Mononuclear cell (primary cell): Measurements from ENCODE around the gene LTC4S. TPM values are rescaled to one million over a fixed set of nuclear protein-coding genes. Genes with fewer than 3 reads are reported as not detected.

Experiments used
- H3K27me3 ChIP-seq: 2 replicates; pipeline ENCODE4 v1.6.0; 2011; ENCODE audit warnings: low read length, control low read depth; ENCODE audit not compliant: insufficient read depth
- H3K4me1 ChIP-seq: 2 replicates; pipeline ENCODE4 v1.5.1; 2011; ENCODE audit warnings: mild to moderate bottlenecking, low read length, control low read depth; ENCODE audit not compliant: insufficient read depth
- H3K4me3 ChIP-seq: 2 replicates; pipeline ENCODE4 v1.5.1; 2011; ENCODE audit warnings: mild to moderate bottlenecking, low read length, moderate library complexity
- H3K9me3 ChIP-seq: 2 replicates; pipeline ENCODE4 v1.5.1; 2011; ENCODE audit warnings: low read depth, mild to moderate bottlenecking, control low read depth, low read length
- total RNA-seq: library from RNA; depleted of rRNA; stranded (reverse); fragments of >200 nt; gene quantifications from one replicate; pipeline ENCODE4 v1.2.3, GENCODE V29; 2012

The LTC4S gene
- total RNA-seq, 1 donor: 2.5 TPM

DNA sequence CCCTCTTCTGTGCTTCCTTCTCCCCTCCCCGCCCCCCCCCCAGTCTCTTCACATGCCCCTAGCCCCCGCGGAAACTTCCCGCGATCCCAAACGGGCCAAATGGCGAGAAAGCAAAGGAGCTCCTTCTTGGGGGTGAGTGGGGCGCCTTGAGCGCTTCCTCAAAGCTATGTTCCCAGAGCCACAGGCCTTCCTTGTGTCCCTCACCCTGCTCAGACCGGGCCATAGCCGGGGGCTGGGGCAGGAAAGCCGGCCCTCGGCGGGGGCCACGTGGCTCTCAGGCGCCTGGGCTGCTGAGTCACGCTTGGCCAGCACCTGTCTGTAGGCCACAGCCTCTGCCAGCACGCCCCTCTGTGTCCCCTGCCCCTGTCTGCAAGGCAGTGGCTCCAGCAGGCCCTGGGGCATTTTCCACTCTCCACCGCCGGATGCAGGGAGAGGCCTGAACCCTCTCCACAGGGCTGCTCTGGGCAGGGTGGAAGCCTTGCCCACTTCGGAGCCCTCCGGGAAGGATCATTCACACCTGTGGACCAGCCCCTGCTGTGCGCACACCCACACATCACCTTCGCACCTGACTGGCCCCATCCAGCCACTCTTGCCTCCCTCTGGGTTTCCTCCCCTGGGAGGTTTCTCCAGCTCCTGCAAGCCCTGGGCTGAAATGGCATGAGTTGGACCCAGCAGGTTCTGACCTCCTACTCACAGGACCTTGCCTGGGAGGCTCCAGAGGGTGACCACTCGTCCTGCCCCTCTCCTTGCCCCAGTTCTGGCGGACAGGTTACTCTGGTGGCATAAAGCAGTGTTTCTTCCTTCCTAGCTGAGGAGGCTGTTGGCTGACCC, 25.7 kb downstream of the LTC4S start:
- no peaks in the 10 kb centered on the region for H3K27me3 ChIP-seq
- H3K4me3 ChIP-seq: peak overlapping the region; percentile 12
- peaks cover 57% of the 10 kb centered on the region for H3K4me1 ChIP-seq
- no peaks in the 10 kb centered on the region for H3K9me3 ChIP-seq

GRCh38 chr5:179820127-179820482, 26.3 kb downstream of the LTC4S start:
- no peaks in the 10 kb centered on the region for H3K27me3 ChIP-seq
- peaks cover 57% of the 10 kb centered on the region for H3K4me1 ChIP-seq
- H3K4me3 ChIP-seq: peak overlapping the region; percentile 96
- no peaks in the 10 kb centered on the region for H3K9me3 ChIP-seq

DNA sequence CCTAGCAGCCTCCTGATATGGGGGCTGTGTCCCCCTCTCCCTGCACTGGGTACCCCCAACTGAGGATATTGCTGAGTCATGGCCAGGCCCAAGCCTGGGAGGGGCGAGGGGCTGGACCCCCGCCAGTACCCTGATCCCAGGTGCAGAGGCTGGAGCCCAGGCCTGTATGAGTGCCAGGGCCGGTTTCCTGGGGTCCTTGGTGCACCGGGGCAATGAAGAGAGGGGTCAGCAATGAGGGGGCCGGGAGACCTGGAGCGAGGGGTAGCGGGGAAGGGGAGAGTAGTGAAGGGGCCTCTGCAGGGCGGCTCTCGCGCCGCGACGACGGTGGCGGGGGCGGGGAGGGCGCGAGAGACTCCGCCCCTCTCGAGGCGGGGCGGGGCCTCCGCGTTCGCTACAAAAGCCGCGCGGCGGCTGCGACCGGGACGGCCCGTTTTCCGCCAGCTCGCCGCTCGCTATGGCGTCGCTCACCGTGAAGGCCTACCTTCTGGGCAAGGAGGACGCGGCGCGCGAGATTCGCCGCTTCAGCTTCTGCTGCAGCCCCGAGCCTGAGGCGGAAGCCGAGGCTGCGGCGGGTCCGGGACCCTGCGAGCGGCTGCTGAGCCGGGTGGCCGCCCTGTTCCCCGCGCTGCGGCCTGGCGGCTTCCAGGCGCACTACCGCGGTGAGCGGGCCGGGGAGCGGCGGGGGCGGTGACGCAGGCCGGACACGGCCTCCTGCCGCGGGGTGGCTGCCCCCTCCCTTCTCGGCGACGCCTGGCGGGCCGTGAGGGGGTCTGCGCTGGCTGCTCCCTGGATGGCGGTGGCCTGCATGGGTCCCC, 26.9 kb downstream of the LTC4S start, which contains the start of gene SQSTM1:
TSS of gene SQSTM1 (plus strand) at position 423 of the 815 bp plus-strand sequence. CDS start at position 455, 32 bp downstream.
- no peaks in the 10 kb centered on the region for H3K27me3 ChIP-seq
- peaks cover 57% of the 10 kb centered on the region for H3K4me1 ChIP-seq

GRCh38 chr5:179821298-179822058, 27.7 kb downstream of the LTC4S start:
- Histone ChIP-seq H3K4me1 (peaks cover 55% of the 10 kb centered on the region), H3K4me3 (peak overlapping the region; percentile 96), H3K27me3 (no peaks in the 10 kb centered on the region), H3K9me3 (no peaks in the 10 kb centered on the region)

More for the DNA sequence above, 26.9 kb downstream of the LTC4S start, which contains the start of gene SQSTM1:
- Histone ChIP-seq H3K9me3 (no peaks in the 10 kb centered on the region), H3K4me3 (peak within 1 kb of the TSS; percentile 96)

DNA sequence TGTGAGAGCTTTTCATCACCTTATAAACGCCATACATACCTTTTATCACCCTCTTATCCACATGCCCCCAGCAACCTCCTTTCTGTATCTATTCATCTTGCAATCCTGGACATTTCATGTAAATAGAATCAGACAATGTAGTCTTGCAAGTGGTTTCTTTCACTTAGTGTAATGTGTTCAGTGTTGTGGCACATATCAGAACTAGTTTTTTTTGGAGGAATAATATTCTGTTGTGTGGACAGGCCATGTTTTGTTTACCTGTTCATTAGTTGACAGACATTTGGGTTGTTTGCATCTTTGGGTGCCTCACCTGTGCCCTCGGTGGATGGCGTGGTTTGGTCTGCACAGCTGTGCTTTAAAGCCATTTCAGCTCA, 28.3 kb downstream of the LTC4S start:
- Histone ChIP-seq H3K4me1 (peaks cover 54% of the 10 kb centered on the region), H3K27me3 (no peaks in the 10 kb centered on the region), H3K4me3 (peak overlapping the region; percentile 96), H3K9me3 (no peaks in the 10 kb centered on the region)

DNA sequence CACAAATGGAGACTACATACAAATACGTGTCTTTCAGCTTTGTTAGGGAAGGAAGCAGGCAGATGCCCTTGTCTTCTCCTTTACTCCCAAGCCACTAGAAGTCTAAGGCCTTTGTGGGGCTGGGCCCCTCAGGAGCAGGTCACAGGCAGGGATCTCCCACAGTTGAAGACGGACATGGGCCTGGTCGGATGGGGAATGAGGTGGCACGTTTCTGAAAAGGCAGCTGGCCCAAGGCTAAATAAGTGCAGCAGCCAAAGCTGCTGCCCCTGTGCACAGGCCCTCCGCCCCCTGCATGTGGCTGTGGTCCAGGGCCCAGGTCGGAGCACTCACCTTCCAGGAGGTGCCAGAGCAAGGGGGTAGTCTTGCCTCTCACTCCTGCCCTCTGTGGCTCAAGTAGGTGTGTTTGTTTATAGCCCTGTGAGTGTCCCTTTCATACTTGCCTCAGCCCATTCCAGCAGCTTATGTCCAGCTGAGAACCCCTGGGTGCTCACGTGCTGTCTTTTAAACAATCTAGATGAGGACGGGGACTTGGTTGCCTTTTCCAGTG, 28.7 kb downstream of the LTC4S start:
- Histone ChIP-seq H3K4me3 (no peak overlapping the region), H3K27me3 (no peaks in the 10 kb centered on the region), H3K4me1 (peaks cover 51% of the 10 kb centered on the region), H3K9me3 (no peaks in the 10 kb centered on the region)

- Histone ChIP-seq H3K4me3 (no peak overlapping the region), H3K4me1 (peaks cover 43% of the 10 kb centered on the region), H3K9me3 (no peaks in the 10 kb centered on the region), H3K27me3 (no peaks in the 10 kb centered on the region)
These were observed 30.4 kb downstream of the LTC4S start for GRCh38 chr5:179823937-179824744.

GRCh38 chr5:179824745-179825112, 30.9 kb downstream of the LTC4S start:
- H3K27me3 ChIP-seq: no peaks in the 10 kb centered on the region
- H3K4me3 ChIP-seq: no peak overlapping the region
- no peaks in the 10 kb centered on the region for H3K9me3 ChIP-seq
- peaks cover 37% of the 10 kb centered on the region for H3K4me1 ChIP-seq

DNA sequence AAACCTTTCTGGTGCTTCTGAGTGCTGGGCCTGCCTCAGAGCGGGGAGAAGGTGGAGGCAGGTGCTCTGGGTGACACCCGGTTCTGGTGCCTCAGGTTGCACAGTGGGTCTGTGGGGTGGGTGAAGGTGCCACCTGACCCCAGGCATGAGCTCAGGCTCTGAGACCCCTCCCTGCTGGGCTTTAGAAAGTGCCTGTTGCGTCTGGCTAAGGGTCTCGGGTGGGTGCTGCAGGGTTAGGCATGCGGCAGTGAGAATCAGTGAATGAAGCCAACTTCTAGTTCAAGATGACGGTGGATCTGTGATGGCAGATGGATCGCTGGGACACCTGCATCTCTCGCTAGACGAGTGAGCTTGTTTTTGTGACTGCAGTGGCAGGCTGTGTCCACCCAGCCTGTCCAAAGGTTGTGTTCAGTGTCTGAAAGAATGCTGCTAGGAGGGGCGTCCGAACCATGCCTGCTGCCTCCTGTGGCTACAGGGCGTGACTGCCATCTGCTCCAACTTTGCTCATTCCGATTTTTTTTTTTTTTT, 31.9 kb downstream of the LTC4S start:
- Histone ChIP-seq H3K4me1 (peaks cover 29% of the 10 kb centered on the region), H3K4me3 (no peak overlapping the region), H3K9me3 (no peaks in the 10 kb centered on the region), H3K27me3 (no peaks in the 10 kb centered on the region)

DNA sequence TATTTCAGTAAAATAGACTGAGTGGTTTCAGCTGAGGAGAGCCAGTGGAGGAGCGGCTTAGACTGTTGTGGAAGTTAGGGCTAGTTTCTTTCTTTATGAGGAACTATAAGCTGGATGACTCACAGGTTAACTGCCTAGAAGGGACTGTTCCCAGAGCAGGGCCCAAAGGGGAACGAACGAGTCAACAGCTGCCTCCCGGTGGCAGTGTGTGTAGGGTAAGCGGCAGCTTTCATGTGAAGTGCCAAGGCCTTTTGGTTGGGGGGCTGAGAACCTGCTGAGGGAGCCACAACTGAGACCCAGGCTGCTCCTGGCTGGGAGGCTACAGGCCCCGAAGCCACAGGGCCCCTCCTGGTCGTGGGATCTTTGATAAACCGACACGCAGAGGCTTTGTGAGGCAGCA, 33.9 kb downstream of the LTC4S start:
- Histone ChIP-seq H3K4me3 (no peak overlapping the region), H3K9me3 (no peaks in the 10 kb centered on the region), H3K4me1 (peaks cover 18% of the 10 kb centered on the region), H3K27me3 (no peaks in the 10 kb centered on the region)

DNA sequence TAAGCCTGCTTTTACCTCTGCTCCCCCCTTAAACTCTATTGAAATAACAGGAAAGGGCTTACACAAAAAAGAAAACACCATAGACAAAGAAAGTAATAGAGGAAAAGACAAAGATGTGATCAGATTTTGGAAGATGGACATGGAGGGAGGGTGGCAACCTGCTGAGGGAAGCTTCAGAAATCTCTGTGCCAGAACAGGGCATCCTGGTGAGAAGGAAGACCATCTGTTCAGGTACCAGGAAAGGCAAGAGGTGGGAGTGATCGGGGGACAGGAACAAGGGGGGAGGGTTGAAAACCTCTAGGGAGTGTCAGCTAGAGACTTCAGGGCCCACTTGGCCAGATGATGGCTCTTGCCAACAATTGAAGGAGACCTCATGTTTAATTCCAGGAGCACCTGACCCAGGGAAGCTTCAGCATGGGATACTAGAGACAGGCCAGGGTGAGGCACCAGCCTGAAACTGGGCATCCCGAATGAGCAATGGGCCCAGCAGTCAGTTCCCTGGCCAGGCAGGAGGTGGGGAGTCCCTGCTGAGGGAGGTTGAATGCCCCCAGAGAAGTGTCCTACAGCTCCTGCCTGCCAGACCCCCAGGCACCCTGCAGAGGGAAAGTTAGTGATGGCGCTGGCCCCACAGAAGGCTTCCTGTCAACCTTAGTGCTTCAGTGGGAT, 35.1 kb downstream of the LTC4S start:
- Histone ChIP-seq H3K4me1 (peaks cover 13% of the 10 kb centered on the region), H3K27me3 (no peaks in the 10 kb centered on the region), H3K4me3 (no peak overlapping the region), H3K9me3 (no peaks in the 10 kb centered on the region)

DNA sequence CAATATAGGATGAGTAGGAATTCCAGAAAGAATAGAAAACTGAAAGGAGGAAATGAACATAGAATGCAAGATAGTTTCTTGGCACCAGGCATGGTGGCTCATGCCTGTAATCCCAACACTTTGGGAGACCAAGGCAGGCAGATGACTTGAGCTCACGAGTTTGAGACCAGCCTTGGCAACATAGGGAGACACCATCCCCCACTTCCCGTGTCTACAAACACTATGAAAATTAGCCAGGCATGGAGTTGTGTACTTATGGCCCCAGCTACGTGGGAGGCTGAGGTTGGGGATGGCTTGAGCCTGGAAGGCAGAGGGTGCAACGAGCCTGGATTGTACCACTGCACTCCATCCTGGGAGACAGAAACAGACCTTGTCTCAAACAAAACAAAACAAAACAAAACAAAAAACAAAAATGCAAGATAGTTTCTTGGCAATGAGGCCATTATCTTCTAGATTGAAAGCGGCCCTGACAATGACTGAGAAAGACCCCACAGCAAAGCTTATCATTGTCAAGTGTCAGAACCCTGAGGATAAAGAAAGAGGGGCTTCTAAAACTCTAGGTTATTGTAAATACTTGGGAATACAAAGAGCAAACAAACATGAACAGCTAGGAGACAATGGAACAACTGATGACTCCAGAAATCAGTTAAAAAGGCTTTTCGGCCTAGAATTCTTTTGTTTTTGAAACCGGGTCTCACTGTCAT, 36.1 kb downstream of the LTC4S start:
- Histone ChIP-seq H3K4me1 (peaks cover 13% of the 10 kb centered on the region), H3K9me3 (no peaks in the 10 kb centered on the region), H3K27me3 (no peaks in the 10 kb centered on the region), H3K4me3 (no peak overlapping the region)

GRCh38 chr5:179830818-179831468, 37.2 kb downstream of the LTC4S start:
- Histone ChIP-seq H3K4me3 (no peak overlapping the region), H3K9me3 (no peaks in the 10 kb centered on the region), H3K4me1 (peaks cover 13% of the 10 kb centered on the region), H3K27me3 (no peaks in the 10 kb centered on the region)
